22Rv1 (cell line): ENCODE data around the gene LALBA.

ENCODE experiments used
- CTCF ChIP-seq: fragments of 450-650 bp; IDR thresholded peaks from 2 replicates; pipeline ENCODE4 v1.5.1; 2017; ENCODE audit warnings: mild to moderate bottlenecking
- ZFX ChIP-seq: fragments of 450-650 bp; IDR thresholded peaks from 2 replicates; pipeline ENCODE4 v1.6.1; 2017; ENCODE audit warnings: antibody characterized with exemption, borderline replicate concordance

DNA sequence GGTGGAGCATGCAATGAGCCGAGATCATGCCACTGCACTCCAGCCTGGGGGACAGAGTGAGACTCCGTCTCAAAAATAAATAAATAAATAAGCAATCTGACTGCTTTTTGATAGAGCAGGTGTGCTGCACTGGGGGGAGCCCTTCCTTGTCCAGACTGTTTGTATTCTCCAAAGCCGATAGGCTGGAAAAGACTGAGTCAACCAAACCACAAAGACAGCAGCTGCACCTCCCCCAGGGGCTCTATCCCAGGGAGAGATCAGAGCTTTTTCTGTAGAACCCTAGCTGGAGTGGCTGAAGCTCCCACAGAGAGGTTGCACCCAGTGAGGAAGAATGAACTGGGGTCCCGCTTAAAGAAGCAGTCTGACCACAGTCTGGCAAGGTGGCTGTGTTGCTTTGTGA, 45.8 kb upstream of the LALBA start:
- TF ChIP-seq CTCF, result no peak
- TF ChIP-seq ZFX, result no peak
